GM12872 (cell line): Measurements from ENCODE around the gene DNAAF8.

ENCODE experiments used
- TF ChIP-seq, protein P1 (sequence below): IDR thresholded peaks from 3 replicates; pipeline ENCODE4 v1.5.1; 2011; ENCODE audit warnings: low read depth, mild to moderate bottlenecking, low read length, moderate library complexity; ENCODE audit not compliant: insufficient read depth

DNAAF8 gene

DNA sequence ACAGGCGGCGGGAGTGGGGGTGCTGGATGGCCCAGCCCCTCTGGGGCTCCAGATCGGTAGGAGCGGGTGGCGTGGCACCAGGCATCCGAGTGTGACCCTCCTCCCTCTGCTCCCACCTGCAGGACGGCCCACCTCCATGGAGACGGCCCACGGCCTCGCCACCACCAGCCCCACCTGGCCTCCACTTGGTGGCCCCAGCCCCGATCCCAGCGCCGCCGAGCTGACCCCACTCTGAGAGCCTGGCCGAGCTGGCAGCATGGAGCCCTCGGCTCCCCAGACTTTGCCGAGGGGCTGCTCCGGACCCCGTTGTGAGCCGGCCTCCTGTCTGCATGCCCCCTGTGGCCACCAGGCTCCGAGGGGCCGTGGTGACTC, 45.7 kb upstream of the DNAAF8 start:
- TF ChIP-seq, protein P1, sequence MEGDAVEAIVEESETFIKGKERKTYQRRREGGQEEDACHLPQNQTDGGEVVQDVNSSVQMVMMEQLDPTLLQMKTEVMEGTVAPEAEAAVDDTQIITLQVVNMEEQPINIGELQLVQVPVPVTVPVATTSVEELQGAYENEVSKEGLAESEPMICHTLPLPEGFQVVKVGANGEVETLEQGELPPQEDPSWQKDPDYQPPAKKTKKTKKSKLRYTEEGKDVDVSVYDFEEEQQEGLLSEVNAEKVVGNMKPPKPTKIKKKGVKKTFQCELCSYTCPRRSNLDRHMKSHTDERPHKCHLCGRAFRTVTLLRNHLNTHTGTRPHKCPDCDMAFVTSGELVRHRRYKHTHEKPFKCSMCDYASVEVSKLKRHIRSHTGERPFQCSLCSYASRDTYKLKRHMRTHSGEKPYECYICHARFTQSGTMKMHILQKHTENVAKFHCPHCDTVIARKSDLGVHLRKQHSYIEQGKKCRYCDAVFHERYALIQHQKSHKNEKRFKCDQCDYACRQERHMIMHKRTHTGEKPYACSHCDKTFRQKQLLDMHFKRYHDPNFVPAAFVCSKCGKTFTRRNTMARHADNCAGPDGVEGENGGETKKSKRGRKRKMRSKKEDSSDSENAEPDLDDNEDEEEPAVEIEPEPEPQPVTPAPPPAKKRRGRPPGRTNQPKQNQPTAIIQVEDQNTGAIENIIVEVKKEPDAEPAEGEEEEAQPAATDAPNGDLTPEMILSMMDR: no peak

DNA sequence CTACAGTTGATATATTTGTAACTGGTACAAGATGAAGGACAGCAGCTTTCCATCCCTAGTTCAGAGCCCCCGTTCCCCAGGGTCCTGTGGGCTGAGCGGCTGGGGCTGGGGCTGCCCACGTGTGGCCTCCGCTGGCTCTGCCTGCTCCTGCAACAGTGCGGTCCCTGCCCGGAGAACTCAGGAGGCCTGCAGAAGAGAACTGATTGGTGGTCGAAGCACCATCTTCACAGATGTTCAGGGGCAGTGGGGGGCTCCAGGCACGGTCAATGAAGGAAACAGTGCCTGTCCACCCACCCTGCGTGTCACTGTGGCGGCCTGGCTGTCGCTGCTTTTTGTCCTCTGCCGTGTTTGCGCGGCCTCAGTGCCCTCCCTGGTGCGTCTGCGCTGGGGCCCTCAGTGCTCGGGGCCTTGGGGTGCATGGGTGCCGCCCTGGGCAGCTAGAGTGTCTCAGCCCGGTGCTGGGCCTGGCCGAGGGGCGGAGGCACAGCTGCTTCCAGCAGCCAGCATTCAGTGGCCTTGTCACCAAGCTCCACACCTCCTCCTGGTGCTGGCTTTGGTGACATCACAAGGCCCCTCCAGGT, 45.2 kb upstream of the DNAAF8 start:
- TF ChIP-seq, protein P1: no peak

DNA sequence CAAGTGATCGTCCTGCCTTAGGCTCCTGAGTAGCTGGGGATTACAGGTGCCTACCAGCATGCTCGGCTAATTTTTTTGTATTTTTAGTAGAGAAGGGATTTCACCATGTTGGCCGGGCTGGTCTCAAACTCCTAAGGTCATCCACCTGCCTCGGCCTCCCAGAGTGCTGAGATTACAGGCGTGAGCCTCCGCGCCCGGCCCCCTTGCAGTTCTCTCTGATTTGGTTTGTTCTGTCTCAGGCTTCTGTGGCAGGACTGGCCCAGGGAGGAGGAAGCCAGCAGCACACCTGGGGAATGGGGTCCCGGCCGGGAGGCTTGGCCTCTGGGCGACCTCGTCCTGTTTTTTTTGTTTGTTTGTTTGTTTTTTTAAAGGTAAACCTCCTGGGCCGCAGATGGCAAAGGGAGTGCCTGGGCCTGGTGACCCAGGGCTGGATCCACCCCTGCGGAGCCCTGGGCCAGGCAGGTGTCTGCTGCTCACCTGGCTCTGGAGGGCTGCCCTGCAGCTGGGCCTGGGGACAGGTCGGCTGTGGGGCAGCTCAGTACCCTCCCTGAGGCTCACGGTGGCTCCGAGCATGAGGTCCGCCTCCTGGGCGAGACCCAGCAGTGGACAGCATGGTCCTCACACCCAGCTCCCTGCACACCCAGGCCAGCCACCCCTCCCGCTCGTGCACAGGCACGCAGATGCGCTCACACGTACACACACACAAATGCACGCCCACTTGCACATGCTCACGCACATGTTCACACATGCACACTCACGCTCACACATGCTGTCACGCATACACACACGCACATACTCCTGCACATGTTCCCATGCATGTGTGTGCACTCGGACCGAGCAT, 44.3 kb upstream of the DNAAF8 start:
- TF ChIP-seq, protein P1: no peak

DNA sequence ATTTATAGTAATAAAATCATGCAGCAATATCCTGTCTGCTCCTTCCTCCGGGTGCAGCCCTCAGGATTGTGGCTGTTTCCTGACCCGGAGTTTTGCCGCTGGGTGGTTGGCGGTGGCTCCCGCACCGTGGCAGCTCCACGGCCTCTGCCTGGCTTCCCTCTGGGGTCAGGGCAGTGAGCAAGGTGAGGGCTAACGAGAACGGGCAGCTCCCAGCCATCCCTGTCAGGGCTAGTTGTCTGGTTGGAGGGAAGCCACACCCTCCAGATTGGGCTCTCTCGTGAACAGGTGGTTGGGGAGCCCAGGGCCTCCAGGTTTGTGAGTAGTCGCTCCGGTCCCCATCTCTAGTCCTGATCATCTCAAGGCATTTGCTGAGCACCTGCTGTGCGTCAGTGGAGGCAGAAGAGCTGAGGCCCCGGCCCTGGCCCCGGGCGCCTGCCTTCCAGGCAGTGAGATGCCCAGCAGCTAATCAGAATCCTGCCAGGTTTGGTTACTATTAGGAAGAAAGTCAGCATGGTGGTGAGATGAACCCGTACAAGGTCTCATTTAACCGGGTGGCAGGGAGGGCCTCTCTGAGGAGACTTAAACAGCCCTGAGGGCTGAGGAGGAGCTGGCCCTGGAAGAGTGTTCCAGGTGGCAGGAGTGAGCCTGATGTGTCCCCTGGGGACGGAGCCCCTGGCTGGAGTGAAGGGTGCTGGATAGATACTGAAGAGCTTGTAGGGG, 43.2 kb upstream of the DNAAF8 start:
- TF ChIP-seq, protein P1: no peak

DNA sequence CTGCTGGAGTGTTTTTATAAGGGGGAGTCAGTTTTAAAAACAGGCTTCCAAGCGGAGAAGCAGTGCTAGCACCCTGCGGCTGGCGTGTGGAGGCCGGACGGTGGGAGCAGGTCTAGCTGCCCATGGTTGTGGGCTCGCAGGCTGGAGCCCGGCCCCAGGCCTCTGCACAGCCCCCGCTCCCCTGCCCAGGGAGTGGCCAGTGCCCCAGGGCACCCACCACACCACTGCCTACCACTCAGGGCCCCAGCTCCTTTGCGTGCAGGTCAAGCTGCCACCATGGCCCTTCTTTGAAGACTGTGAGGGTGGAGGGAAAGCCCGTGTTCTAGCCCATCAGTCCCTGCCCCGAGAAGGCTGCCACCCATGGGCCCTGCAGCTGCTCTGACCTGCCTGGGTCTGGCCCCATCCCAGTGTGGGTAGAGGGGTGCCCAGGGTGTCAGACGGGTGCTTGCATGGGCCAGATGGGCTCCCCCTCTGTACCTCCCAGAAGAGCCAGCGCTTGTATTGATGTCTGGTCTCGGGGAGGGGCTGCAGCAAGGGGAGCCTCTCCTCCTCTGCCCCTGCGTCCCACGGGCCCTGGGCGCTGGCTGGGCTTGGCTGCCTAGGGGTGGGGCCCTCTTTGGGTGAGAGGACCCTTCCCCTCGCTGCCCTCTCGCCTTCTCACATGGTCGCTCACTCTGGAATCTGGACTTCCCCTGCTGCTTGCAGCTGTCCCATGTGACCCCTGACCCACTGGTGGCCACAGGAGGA, 42.5 kb upstream of the DNAAF8 start:
- TF ChIP-seq, protein P1: no peak

- TF ChIP-seq, protein P1: no peak
Observed at GRCh38 chr16:4692460-4693295, 41.7 kb upstream of the DNAAF8 start.
